Measurements from ENCODE around the gene CENPN. TPM values are rescaled to one million over a fixed set of nuclear protein-coding genes. Genes with fewer than 3 reads are reported as not detected.

Gene CENPN
- total RNA-seq, 1 donor from 2014 or later = 10.0 TPM

DNA sequence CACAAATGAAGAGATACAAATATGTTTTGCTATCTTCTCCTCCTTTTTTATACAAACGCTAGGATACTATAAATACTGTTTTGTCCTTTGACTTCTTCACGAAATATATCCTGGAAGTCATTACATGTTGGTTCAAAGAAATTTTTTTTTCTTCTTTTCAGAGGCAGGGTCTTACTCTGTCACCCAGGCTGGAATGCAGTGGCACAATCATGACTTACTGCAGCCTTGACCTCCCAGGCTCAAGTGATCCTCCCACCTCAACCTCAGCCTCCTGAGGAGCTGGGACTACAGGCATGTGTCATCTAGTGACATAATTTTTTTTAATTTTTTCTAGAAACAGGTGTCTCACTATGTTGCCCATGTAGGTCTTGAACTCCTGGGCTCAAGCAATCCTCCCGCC is 16.4 kb upstream of the CENPN start:
- TF ChIP-seq, protein P1, sequence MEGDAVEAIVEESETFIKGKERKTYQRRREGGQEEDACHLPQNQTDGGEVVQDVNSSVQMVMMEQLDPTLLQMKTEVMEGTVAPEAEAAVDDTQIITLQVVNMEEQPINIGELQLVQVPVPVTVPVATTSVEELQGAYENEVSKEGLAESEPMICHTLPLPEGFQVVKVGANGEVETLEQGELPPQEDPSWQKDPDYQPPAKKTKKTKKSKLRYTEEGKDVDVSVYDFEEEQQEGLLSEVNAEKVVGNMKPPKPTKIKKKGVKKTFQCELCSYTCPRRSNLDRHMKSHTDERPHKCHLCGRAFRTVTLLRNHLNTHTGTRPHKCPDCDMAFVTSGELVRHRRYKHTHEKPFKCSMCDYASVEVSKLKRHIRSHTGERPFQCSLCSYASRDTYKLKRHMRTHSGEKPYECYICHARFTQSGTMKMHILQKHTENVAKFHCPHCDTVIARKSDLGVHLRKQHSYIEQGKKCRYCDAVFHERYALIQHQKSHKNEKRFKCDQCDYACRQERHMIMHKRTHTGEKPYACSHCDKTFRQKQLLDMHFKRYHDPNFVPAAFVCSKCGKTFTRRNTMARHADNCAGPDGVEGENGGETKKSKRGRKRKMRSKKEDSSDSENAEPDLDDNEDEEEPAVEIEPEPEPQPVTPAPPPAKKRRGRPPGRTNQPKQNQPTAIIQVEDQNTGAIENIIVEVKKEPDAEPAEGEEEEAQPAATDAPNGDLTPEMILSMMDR (IDR thresholded peaks at IDR 0.05) = no peak
- H3K27ac Mint-ChIP-seq (ENCODE audit: unreplicated experiment) = no peak overlapping the region
- peaks cover 31% of the 10 kb centered on the region for H3K4me1 Mint-ChIP-seq (ENCODE audit: unreplicated experiment)
- no peaks in the 10 kb centered on the region for H3K9me3 Mint-ChIP-seq (ENCODE audit: unreplicated experiment)
- H3K36me3 Mint-ChIP-seq (ENCODE audit: unreplicated experiment) = peaks cover 17% of the 10 kb centered on the region
- no peaks in the 10 kb centered on the region for H3K27me3 Mint-ChIP-seq (ENCODE audit: unreplicated experiment)
- H3K4me3 Mint-ChIP-seq (ENCODE audit: unreplicated experiment) = no peak overlapping the region
- no peak for DNase-seq (ENCODE audit: extremely low spot score, unreplicated experiment)

DNA sequence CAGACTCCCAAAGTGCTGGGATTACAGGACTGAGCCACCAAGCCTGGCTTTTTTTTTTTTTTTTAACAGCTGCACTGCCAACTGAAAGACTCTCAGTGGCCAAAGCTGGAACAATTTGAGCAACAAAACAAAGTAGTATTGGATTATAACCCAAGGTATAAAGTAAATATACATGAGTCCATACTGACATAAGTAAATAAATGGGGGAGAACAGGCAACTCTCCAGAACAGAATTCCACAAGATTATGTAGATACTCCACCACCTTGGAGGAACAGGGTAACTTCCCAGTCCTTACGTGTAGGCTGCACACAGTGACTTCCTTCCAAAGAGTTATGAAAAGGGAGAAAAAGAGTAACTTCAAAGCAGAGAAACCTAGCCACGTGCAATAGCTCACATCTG is 16.0 kb upstream of the CENPN start:
- no peak overlapping the region for H3K4me3 Mint-ChIP-seq (ENCODE audit: unreplicated experiment)
- H3K27me3 Mint-ChIP-seq (ENCODE audit: unreplicated experiment) = no peaks in the 10 kb centered on the region
- peaks cover 17% of the 10 kb centered on the region for H3K36me3 Mint-ChIP-seq (ENCODE audit: unreplicated experiment)
- no peak overlapping the region for H3K27ac Mint-ChIP-seq (ENCODE audit: unreplicated experiment)
- TF ChIP-seq, protein P1 (IDR thresholded peaks at IDR 0.05) = no peak
- peaks cover 30% of the 10 kb centered on the region for H3K4me1 Mint-ChIP-seq (ENCODE audit: unreplicated experiment)
- no peak for DNase-seq (ENCODE audit: extremely low spot score, unreplicated experiment)
- H3K9me3 Mint-ChIP-seq (ENCODE audit: unreplicated experiment) = no peaks in the 10 kb centered on the region

DNA sequence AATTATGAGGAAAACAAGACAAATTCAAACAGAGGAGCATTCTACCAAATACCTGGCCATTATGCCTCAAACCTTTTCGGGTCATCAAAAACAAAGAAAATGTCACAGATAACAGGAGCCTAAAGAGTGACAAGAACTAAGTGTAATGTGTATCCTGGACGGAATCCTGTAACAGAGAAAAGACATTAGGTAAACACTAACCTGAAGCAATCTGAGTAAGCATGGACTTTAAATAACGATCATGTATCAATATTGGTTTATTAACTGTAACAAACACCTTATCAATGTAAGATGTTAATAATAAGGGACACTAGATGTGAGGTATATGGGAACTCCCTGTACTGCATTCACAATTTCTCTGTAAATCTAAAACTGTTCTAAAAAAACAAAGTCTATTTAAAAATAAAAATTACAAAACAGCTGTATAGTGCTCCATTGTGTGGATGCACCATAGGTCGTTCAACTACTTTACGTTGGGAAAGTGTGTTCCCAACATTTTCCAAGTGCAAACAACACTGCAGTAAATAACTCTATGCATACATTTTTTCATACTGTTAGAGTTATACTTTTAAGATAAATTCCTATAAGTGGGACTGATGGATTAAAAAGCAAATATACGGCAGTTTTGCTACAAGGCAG is 15.1 kb upstream of the CENPN start:
- H3K27ac Mint-ChIP-seq (ENCODE audit: unreplicated experiment) = no peak overlapping the region
- H3K4me1 Mint-ChIP-seq (ENCODE audit: unreplicated experiment) = peaks cover 32% of the 10 kb centered on the region
- no peak for DNase-seq (ENCODE audit: extremely low spot score, unreplicated experiment)
- H3K27me3 Mint-ChIP-seq (ENCODE audit: unreplicated experiment) = no peaks in the 10 kb centered on the region
- H3K36me3 Mint-ChIP-seq (ENCODE audit: unreplicated experiment) = peaks cover 17% of the 10 kb centered on the region
- no peak overlapping the region for H3K4me3 Mint-ChIP-seq (ENCODE audit: unreplicated experiment)
- TF ChIP-seq, protein P1 (IDR thresholded peaks at IDR 0.05) = no peak
- no peaks in the 10 kb centered on the region for H3K9me3 Mint-ChIP-seq (ENCODE audit: unreplicated experiment)

DNA sequence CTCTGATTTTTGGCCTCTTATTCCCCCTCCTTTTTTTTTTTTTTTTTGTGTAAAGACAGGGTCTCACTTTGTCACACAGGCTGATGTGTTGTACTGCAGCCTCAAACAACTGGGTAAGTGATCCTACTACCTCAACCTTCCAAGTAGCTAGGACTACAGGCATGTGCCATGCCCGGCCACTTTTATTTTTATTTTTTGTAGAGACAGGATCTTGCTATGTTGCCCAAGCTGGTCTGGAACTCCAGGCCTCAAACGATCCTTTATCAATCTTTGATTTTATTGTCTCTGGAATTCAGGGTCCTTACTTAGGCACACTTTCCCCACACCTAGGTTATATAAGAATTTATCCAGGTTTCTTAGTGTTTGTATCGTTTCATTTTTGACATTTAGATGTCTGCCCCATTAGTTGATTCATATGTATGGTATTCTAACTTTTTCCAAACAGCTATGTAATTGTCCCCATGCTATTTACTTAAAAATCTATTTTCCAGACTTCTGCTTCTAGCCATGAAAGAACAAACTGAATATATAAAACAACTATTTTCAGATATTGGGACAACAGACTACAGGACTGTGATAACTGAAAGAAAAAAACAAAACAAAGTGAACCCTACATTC is 14.2 kb upstream of the CENPN start:
- H3K27ac Mint-ChIP-seq (ENCODE audit: unreplicated experiment) = peak overlapping the region; percentile 83
- DNase-seq (ENCODE audit: extremely low spot score, unreplicated experiment) = no peak
- peaks cover 39% of the 10 kb centered on the region for H3K4me1 Mint-ChIP-seq (ENCODE audit: unreplicated experiment)
- no peaks in the 10 kb centered on the region for H3K27me3 Mint-ChIP-seq (ENCODE audit: unreplicated experiment)
- H3K36me3 Mint-ChIP-seq (ENCODE audit: unreplicated experiment) = peaks cover 13% of the 10 kb centered on the region
- peak overlapping the region; percentile 44 for H3K4me3 Mint-ChIP-seq (ENCODE audit: unreplicated experiment)
- TF ChIP-seq, protein P1 (IDR thresholded peaks at IDR 0.05) = no peak
- no peaks in the 10 kb centered on the region for H3K9me3 Mint-ChIP-seq (ENCODE audit: unreplicated experiment)

DNA sequence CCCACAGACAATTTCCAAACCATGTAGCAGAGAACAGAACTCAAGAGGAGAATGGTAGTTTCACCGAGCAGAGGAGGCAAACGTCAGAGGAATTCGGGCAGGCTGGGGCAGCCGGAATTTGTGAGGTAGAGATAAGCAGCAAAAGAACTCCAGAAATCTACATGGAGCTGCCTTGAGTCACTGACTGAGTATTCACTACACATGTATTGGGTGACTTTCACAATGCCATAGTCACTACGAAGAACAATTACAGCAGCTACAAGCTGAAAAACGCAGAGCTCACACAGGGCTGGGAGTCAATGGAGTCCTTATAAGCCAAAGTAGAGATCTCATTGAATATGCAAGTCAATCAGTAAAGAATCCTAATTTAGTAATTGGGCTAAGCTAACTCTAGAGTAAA is 13.7 kb upstream of the CENPN start:
- peaks cover 44% of the 10 kb centered on the region for H3K4me1 Mint-ChIP-seq (ENCODE audit: unreplicated experiment)
- peak overlapping the region; percentile 44 for H3K4me3 Mint-ChIP-seq (ENCODE audit: unreplicated experiment)
- H3K27me3 Mint-ChIP-seq (ENCODE audit: unreplicated experiment) = no peaks in the 10 kb centered on the region
- H3K27ac Mint-ChIP-seq (ENCODE audit: unreplicated experiment) = peak overlapping the region; percentile 83
- peaks cover 13% of the 10 kb centered on the region for H3K36me3 Mint-ChIP-seq (ENCODE audit: unreplicated experiment)
- no peaks in the 10 kb centered on the region for H3K9me3 Mint-ChIP-seq (ENCODE audit: unreplicated experiment)
- no peak for DNase-seq (ENCODE audit: extremely low spot score, unreplicated experiment)
- TF ChIP-seq, protein P1 (IDR thresholded peaks at IDR 0.05) = no peak
